Neural progenitor cell (in vitro differentiated cells): Measurements from ENCODE around the gene KNL1. TPM values are rescaled to one million over a fixed set of nuclear protein-coding genes. Genes with fewer than 3 reads are reported as not detected.
"Not testable (repeated sequence)": the region's sequence is repeated elsewhere in the genome, so short reads cannot be mapped to it uniquely, and the experiment has no call there.

Source experiments
- DNase-seq: peaks from one replicate; pipeline ENCODE4 v3.0.0-alpha.2; 2016; ENCODE audit warnings: low spot score
- H2AFZ ChIP-seq: fragments of 200-600 bp; sonication (generic); replicated peaks from 2 replicates; pipeline ENCODE4 v1.6.1; 2016; ENCODE audit warnings: antibody characterized with exemption
- H3F3A ChIP-seq: fragments of 200-600 bp; sonication (generic); 2 replicates; pipeline ENCODE4 v1.6.1; 2016; ENCODE audit warnings: antibody characterized with exemption, low read depth
- H3K27ac ChIP-seq: fragments of 200-600 bp; sonication (generic); 2 replicates; pipeline ENCODE4 v1.5.1; 2016; ENCODE audit warnings: mild to moderate bottlenecking
- H3K27me3 ChIP-seq: fragments of 200-600 bp; sonication (generic); 2 replicates; pipeline ENCODE4 v1.6.1; 2016; ENCODE audit warnings: mild to moderate bottlenecking, moderate library complexity
- H3K36me3 ChIP-seq: fragments of 200-600 bp; sonication (generic); 2 replicates; pipeline ENCODE4 v1.5.1; 2016
- H3K4me1 ChIP-seq: fragments of 200-600 bp; sonication (generic); 2 replicates; pipeline ENCODE4 v1.6.1; 2016; ENCODE audit warnings: mixed run types
- H3K4me2 ChIP-seq: fragments of 200-600 bp; sonication (generic); 2 replicates; pipeline ENCODE4 v1.6.1; 2016
- H3K4me3 ChIP-seq: fragments of 200-600 bp; sonication (generic); 2 replicates; pipeline ENCODE4 v1.5.1; 2016
- H3K79me2 ChIP-seq: fragments of 200-600 bp; sonication (generic); 2 replicates; pipeline ENCODE4 v1.6.1; 2016; ENCODE audit warnings: low read depth
- H3K9ac ChIP-seq: fragments of 200-600 bp; sonication (generic); 2 replicates; pipeline ENCODE4 v1.6.1; 2016
- H3K9me3 ChIP-seq: fragments of 200-600 bp; sonication (generic); 2 replicates; pipeline ENCODE4 v1.5.1; 2016; ENCODE audit warnings: low read depth
- H4K20me1 ChIP-seq: fragments of 200-600 bp; sonication (generic); 2 replicates; pipeline ENCODE4 v1.6.1; 2016; ENCODE audit warnings: low read depth
- H3K27ac Mint-ChIP-seq: 3 replicates; pipeline ENCODE4 v1.8.0; 2021; ENCODE audit warnings: mixed read lengths
- H3K27me3 Mint-ChIP-seq: 2 replicates; pipeline ENCODE4 v1.8.0; 2022; ENCODE audit warnings: low read depth, mild to moderate bottlenecking, inconsistent platforms, moderate library complexity, mixed read lengths; ENCODE audit not compliant: insufficient read depth
- H3K36me3 Mint-ChIP-seq: 3 replicates; pipeline ENCODE4 v1.8.0; 2021; ENCODE audit warnings: mixed read lengths
- H3K4me1 Mint-ChIP-seq: 3 replicates; pipeline ENCODE4 v1.8.0; 2021; ENCODE audit warnings: mixed read lengths
- H3K4me3 Mint-ChIP-seq: 3 replicates; pipeline ENCODE4 v1.8.0; 2021; ENCODE audit warnings: mild to moderate bottlenecking, moderate library complexity, mixed read lengths
- H3K9me3 Mint-ChIP-seq: 3 replicates; pipeline ENCODE4 v1.8.0; 2020; ENCODE audit warnings: mixed read lengths
- CTCF ChIP-seq: fragments of 200-600 bp; sonication (generic); IDR thresholded peaks from 2 replicates; pipeline ENCODE4 v1.5.1; 2017; ENCODE audit warnings: antibody characterized with exemption, mild to moderate bottlenecking
- EZH2 ChIP-seq: fragments of 200-600 bp; sonication (generic); IDR thresholded peaks from 2 replicates; pipeline ENCODE4 v1.6.1; 2017; ENCODE audit warnings: antibody characterized with exemption, mild to moderate bottlenecking, moderate library complexity
- EZH2phosphoT487 ChIP-seq: fragments of 200-600 bp; sonication (generic); IDR thresholded peaks from 2 replicates; pipeline ENCODE4 v1.6.1; 2017; ENCODE audit warnings: antibody characterized with exemption
- total RNA-seq: library from RNA; depleted of rRNA; stranded (reverse); fragments of >200 nt; gene quantifications from 2 replicates; pipeline ENCODE4 v1.2.3, GENCODE V29; 2015; ENCODE audit warnings: low replicate concordance

Gene KNL1
- total RNA-seq, 1 donor from 2014 or later, result 125 TPM

GRCh38 chr15:40676906-40677305, 82.9 kb downstream of the KNL1 start:
- H3K27me3 ChIP-seq, H2AFZ ChIP-seq, DNase-seq, H3K9ac ChIP-seq, H3K4me2 ChIP-seq, H3K79me2 ChIP-seq, H3K9me3 ChIP-seq, H3K9me3 Mint-ChIP-seq, H3K36me3 ChIP-seq, H3F3A ChIP-seq, H3K4me1 Mint-ChIP-seq, H3K4me1 ChIP-seq, H3K27ac Mint-ChIP-seq, H3K4me3 Mint-ChIP-seq, H3K27me3 Mint-ChIP-seq, H3K4me3 ChIP-seq, H3K27ac ChIP-seq, H4K20me1 ChIP-seq, H3K36me3 Mint-ChIP-seq: not testable (repeated sequence)

GRCh38 chr15:40680151-40680550, 86.1 kb downstream of the KNL1 start:
- Mint-ChIP-seq H3K36me3 (peaks cover 3% of the 10 kb centered on the region), H3K4me3 (no peak overlapping the region), H3K4me1 (peaks cover 3% of the 10 kb centered on the region), H3K27me3 (peaks cover 3% of the 10 kb centered on the region), H3K27ac (no peak overlapping the region), H3K9me3 (peaks cover 7% of the 10 kb centered on the region)
- Histone ChIP-seq H4K20me1 (no peaks in the 10 kb centered on the region), H3K36me3 (no peaks in the 10 kb centered on the region), H3K4me1 (no peaks in the 10 kb centered on the region), H3K4me2 (no peak overlapping the region), H3K79me2 (no peaks in the 10 kb centered on the region), H2AFZ (no peak overlapping the region), H3F3A (no peaks in the 10 kb centered on the region), H3K4me3 (no peak overlapping the region), H3K9me3 (no peaks in the 10 kb centered on the region), H3K27me3 (no peaks in the 10 kb centered on the region), H3K27ac (no peak overlapping the region), H3K9ac (no peak overlapping the region)
- TF ChIP-seq EZH2phosphoT487, result no peak
- TF ChIP-seq EZH2, result no peak
- no peak for TF ChIP-seq CTCF
- DNase-seq, result no peak

GRCh38 chr15:40680959-40681358, 86.9 kb downstream of the KNL1 start:
- not testable (repeated sequence) for H3K27ac ChIP-seq, H3K79me2 ChIP-seq, H3K4me1 ChIP-seq, H3K27me3 ChIP-seq, H3K9me3 ChIP-seq, H3K4me3 Mint-ChIP-seq, H2AFZ ChIP-seq, H3K4me2 ChIP-seq, H3K27me3 Mint-ChIP-seq, H3K4me1 Mint-ChIP-seq, H3K36me3 Mint-ChIP-seq, H3K9ac ChIP-seq, H3K4me3 ChIP-seq, H4K20me1 ChIP-seq, H3F3A ChIP-seq, H3K27ac Mint-ChIP-seq, DNase-seq, H3K9me3 Mint-ChIP-seq, H3K36me3 ChIP-seq

GRCh38 chr15:40684381-40684780, 90.3 kb downstream of the KNL1 start:
- Mint-ChIP-seq H3K4me1 (no peaks in the 10 kb centered on the region), H3K9me3 (peaks cover 5% of the 10 kb centered on the region), H3K36me3 (peaks cover 3% of the 10 kb centered on the region), H3K27ac (no peak overlapping the region), H3K4me3 (no peak overlapping the region), H3K27me3 (no peaks in the 10 kb centered on the region)
- no peaks in the 10 kb centered on the region for H3K79me2 ChIP-seq
- H3K4me2 ChIP-seq, result no peak overlapping the region
- no peaks in the 10 kb centered on the region for H3K4me1 ChIP-seq
- no peaks in the 10 kb centered on the region for H3K27me3 ChIP-seq
- H4K20me1 ChIP-seq, result no peaks in the 10 kb centered on the region
- no peak overlapping the region for H2AFZ ChIP-seq
- H3K27ac ChIP-seq, result no peak overlapping the region
- no peak overlapping the region for H3K4me3 ChIP-seq
- H3K36me3 ChIP-seq, result no peaks in the 10 kb centered on the region
- no peak for TF ChIP-seq EZH2phosphoT487
- no peak for TF ChIP-seq EZH2
- no peak for TF ChIP-seq CTCF
- no peaks in the 10 kb centered on the region for H3F3A ChIP-seq
- DNase-seq, result no peak
- no peak overlapping the region for H3K9ac ChIP-seq
- H3K9me3 ChIP-seq, result no peaks in the 10 kb centered on the region
